GM21529 (cell line): ENCODE data around the gene DOCK4.

Experiments used
- ATAC-seq: cut with Tn5 transposase; IDR thresholded peaks from one replicate; pipeline ENCODE4 v1.9.1; 2021; ENCODE audit not compliant: unreplicated experiment

DOCK4 gene

DNA sequence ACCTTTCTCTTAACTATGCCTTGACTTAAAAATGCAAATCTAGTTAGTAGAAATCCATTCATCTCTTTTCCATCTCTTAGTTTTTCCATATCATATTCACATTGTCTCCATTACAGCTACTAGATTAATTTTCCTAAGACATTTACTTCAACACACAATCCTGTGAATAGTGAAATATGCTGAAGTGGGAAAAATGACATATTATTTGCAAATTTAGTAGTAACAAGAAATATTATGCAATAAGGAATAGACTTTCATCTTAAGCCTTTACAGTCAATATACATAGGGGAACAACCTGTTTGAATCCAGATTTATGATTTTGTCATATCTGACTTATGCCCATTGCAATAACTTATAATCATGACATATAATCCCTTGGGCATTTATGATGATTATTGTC is 366.9 kb downstream of the DOCK4 start:
- ATAC-seq: no peak

- no peak for ATAC-seq
Measured at GRCh38 chr7:111836592-111836991, 369.6 kb downstream of the DOCK4 start.

- no peak for ATAC-seq
Measured at GRCh38 chr7:111835066-111835465, 371.1 kb downstream of the DOCK4 start.

GRCh38 chr7:111834367-111834766 is 371.8 kb downstream of the DOCK4 start:
- ATAC-seq: no peak

- ATAC-seq: no peak
Measured at GRCh38 chr7:111833466-111833865, 372.7 kb downstream of the DOCK4 start.

DNA sequence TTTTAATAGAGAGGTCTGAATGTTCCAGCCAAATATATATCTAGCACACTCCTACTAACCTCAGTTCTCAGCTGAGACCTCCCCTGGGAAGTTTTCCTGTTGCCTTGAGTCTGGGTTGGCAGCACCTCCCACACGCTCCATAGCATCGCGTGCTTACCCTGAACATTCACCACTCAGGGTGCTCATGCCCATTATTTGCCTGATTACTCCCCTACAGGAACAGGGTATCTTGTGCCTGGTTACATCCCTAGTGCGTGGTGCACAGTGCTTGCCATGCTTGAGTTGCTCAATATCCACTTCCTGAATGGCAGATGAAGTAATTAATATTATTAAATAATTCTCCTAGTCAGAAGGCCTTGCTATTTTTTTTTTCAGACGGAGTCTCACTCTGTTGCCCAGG is 374.0 kb downstream of the DOCK4 start:
- ATAC-seq: no peak

DNA sequence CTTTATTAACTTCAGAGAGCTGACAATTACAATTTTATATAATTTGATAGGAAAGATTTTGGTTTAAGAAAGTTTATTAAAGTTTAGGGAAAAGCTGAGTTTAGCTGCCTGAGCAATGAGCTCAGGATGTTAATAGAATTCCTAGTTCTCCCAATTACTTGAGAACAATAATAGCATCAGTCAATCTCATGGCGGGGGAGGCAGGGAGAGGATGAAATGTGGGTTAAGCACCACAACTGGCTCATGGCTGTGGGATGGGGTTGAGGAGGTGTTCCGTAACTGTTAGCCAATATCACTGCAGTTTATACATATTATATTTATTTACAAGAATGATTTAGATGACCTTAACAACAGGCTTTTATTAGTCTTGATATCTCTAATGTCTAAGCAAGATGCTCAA is 377.0 kb downstream of the DOCK4 start:
- ATAC-seq: no peak

GRCh38 chr7:111827863-111828504 is 378.2 kb downstream of the DOCK4 start:
- no peak for ATAC-seq

GRCh38 chr7:111825046-111825445 is 381.2 kb downstream of the DOCK4 start:
- ATAC-seq: no peak

- no peak for ATAC-seq
Measured at GRCh38 chr7:111823826-111824225, 382.4 kb downstream of the DOCK4 start.

DNA sequence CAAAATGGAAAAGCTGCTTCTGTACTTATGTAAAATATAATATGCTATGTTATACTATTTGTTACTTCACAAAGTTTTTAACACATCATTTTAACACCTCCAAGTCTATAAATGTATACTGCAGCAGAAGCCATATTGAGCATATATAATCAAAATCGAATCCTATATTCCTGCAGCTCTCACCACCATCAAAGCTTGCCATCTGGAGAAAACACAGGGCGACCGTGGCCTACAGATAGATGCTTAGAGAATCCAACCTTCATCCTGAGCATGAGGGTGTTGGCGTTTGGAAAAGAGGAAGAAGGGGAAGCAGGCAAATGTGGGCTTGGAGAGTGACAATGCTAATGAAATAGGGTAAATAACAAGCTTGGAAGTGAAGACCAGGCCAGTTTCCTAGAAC is 385.2 kb downstream of the DOCK4 start:
- ATAC-seq: no peak

DNA sequence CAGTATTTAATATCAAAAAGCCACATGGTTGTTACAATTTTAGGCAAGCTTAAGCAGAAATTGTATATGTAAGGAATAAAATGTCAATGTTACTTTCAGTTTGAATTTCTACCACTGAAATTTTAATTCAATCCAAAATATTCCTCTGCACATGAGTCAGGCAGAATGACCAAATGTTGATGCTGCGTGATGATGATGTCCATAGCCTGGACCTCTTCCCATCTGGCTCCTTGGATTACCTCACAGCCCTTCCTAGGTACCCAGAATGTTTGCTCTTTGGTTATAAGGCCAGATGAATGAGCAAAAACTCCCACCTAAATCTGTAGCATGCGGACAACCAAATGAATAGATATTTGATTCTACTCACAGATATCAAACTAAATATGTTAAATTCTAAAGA is 385.6 kb downstream of the DOCK4 start:
- ATAC-seq: no peak

DNA sequence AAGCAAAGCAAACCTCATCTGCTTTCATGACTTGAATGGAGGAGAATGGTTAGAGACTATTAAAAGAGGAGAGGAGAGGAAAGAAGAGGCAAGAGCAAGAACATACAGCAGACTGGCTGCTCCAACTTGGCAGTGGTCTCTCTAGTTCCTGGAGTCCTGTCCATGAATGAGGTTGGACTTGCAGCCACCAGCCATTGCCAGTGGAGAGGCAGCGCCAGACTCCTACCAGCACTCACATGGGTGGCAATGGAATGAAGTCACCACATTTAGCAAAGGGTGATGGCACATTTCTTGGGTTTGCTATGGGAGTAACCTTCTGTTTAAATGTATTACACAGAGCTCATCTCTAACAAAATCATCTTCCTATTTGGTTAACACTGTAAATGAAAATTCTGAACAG is 386.1 kb downstream of the DOCK4 start:
- no peak for ATAC-seq

GRCh38 chr7:111815354-111815753 is 390.8 kb downstream of the DOCK4 start:
- no peak for ATAC-seq

DNA sequence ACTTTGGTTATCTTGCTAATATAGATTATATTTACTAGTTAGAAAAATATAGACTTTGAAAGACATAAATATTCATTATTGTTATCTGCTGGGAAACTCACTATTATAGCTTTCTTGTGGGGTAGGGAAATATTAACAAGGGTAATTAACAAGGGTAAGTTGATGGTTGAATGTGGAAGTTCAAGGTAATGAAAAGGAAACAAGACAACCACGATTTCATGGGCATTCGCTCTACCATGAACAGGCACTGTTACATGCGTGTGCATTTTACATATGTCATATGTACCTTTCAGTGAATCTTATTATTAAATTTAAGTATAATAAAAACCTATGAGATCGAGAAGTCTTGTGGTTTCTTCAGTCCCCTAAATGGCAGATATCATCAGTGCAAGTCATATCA is 392.9 kb downstream of the DOCK4 start:
- ATAC-seq: no peak

DNA sequence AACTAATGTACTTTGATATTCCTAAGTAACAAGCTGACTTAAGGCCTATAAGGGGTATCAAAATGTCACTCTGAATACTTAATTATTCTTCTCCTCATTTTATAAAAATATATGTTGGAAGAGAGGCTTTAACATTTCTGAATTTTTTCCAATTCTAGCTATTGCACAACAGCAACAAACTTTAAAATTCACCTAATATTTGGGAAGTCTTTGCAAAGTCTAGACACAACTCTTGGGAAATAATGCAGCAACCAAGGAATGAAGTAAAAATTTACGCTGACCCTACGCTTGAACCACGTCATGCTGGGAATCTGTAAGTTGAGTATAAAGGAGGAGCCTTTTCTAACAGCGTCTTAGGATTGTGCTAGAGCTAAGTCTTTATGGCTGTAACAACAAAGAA is 400.0 kb downstream of the DOCK4 start:
- no peak for ATAC-seq

GRCh38 chr7:111803015-111803758 is 403.0 kb downstream of the DOCK4 start:
- ATAC-seq: no peak

DNA sequence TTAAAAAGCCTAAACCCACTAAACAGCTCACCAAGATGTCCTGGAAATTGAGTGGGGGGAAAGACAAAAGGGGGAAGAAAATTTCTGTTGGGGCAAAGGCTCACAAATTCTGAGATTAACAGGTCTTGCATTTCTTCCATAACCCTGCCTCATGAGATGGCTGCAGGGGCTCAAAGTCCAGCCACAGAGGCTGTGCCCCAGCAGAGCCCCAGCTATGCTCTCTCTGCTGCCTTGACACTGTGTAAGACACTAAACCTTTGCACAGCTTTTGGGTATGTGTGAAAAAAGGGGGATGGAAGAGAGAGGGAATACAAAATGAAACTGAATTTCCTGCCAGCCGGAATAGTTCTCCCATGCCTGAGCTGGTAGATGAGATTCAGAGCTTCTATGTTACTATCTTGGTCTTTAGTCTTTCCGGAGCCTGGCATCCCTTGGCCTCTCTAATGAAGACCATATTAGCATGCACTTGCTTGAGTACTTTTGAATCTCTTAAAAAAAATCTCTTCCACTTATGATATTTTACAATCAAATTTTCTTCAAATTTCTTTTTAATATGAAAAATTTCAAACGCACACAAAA is 403.9 kb downstream of the DOCK4 start:
- ATAC-seq: no peak

- no peak for ATAC-seq
Measured at GRCh38 chr7:111801277-111801676, 404.9 kb downstream of the DOCK4 start.

GRCh38 chr7:111796671-111797070 is 409.5 kb downstream of the DOCK4 start:
- no peak for ATAC-seq

DNA sequence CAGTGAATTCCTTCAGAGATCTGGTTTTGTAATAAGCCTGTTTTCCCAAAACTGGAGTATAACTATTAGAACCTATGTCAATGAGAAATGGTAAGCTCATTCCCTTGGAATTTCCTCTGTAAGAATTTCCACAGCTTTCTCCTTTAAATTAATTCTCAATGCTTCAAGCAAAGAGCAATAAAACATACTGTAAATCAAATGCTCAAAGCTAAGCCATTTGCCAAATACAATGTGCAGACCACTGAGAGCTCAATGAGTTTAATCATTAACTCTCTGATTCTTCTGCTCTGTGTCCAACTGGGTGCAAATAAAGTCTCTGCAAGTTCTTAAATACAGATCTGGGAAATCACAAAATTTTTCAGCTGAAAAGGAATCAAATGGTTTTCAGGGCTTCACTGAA is 416.3 kb downstream of the DOCK4 start:
- no peak for ATAC-seq

DNA sequence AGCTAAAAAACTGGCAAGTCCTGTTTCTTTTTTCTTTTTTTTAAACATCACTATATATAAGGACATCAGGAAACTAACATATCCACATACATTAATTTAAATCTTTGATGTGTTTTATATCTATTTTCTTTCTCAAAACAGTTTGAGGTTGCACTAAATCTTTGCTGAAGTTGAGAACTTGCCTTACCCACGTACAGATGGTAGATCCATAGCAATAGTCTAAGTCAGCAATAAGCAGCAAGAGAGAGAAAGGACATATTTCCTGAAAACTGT is 417.2 kb downstream of the DOCK4 start:
- ATAC-seq: no peak
